K562 (cell line): ENCODE data around the gene MYL12A. TPM values are rescaled to one million over a fixed set of nuclear protein-coding genes. Genes with fewer than 3 reads are reported as not detected.

Experiments used
- GABPB1 ChIP-seq: sonication (generic); formaldehyde crosslinking; IDR thresholded peaks from 2 replicates; pipeline ENCODE4 v1.8.0; 2022; ENCODE audit warnings: mild to moderate bottlenecking, missing genetic modification reagents
- HCFC1 ChIP-seq: IDR thresholded peaks from 2 replicates; pipeline ENCODE4 v1.6.1; 2012; ENCODE audit warnings: low read depth, low read length, improper control_type of control experiment
- HIVEP1 ChIP-seq: fragments of 250-450 bp; sonication (Bioruptor Pico); IDR thresholded peaks from 2 replicates; pipeline ENCODE4 v1.4.0; 2020; ENCODE audit warnings: mild to moderate bottlenecking
- MXI1 ChIP-seq: IDR thresholded peaks from 2 replicates; pipeline ENCODE4 v1.6.1; 2011; ENCODE audit warnings: low read depth, mild to moderate bottlenecking, improper control_type of control experiment, low read length
- PHF20 ChIP-seq: fragments of 450-650 bp; IDR thresholded peaks from 2 replicates; pipeline ENCODE4 v1.6.1; 2018; ENCODE audit not compliant: partially characterized antibody
- POLR2AphosphoS2 ChIP-seq: IDR thresholded peaks from 2 replicates; pipeline ENCODE4 v1.6.1; 2012; ENCODE audit warnings: low read length, improper control_type of control experiment
- SIX5 ChIP-seq, 2 experiments: IDR thresholded peaks; 2 replicates each; pipeline ENCODE4 v1.6.1; 2011; ENCODE audit warnings: low read length in 2 of 2, borderline replicate concordance in 1 of 2, low read depth in 1 of 2, mild to moderate bottlenecking in 1 of 2, moderate library complexity in 1 of 2; ENCODE audit not compliant: insufficient read depth in 1 of 2
- SOX6 ChIP-seq: fragments of 450-650 bp; IDR thresholded peaks from 2 replicates; pipeline ENCODE4 v1.6.1; 2014; ENCODE audit warnings: mild to moderate bottlenecking
- TAF1 ChIP-seq: IDR thresholded peaks from 2 replicates; pipeline ENCODE4 v1.6.1; 2011; ENCODE audit warnings: mild to moderate bottlenecking, low read length, moderate library complexity; ENCODE audit not compliant: insufficient read depth, control insufficient read depth, severe bottlenecking; ENCODE audit errors: extremely low read depth
- TEAD1 ChIP-seq, 2 experiments: fragments of 450-650 bp in 1 of 2; sonication (generic) in 1 of 2; formaldehyde crosslinking; IDR thresholded peaks; 2 replicates each; pipeline versions ENCODE4 v1.4.0 to v1.8.0; 2020 to 2022; ENCODE audit warnings: mild to moderate bottlenecking in 2 of 2, missing genetic modification reagents in 1 of 2
- TOE1 ChIP-seq, 2 experiments: fragments of 450-650 bp in 1 of 2; sonication (generic) in 1 of 2; formaldehyde crosslinking in 1 of 2; IDR thresholded peaks; 2 replicates each; pipeline versions ENCODE4 v1.7.1 to v1.8.0; 2016 to 2022; ENCODE audit warnings: borderline replicate concordance in 2 of 2, mild to moderate bottlenecking in 2 of 2, antibody characterized with exemption in 1 of 2, inconsistent platforms in 1 of 2, low read depth in 1 of 2, missing genetic modification reagents in 1 of 2, moderate library complexity in 1 of 2
- XRCC5 ChIP-seq: fragments of 200-400 bp; formaldehyde crosslinking; IDR thresholded peaks from 2 replicates; pipeline ENCODE4 v1.6.1; 2017; ENCODE audit warnings: low read depth, mild to moderate bottlenecking, low read length
- polyA plus RNA-seq, 8 experiments: library from polyadenylated mRNA; depleted of rRNA in 4 of 8; stranded (reverse) in 5 of 8; unstranded in 3 of 8; fragments of >200 nt; fragmentation: Nextera tagmentation in 2 of 8; fragmentation: Illumina TruSeq in 1 of 8; extraction: Ambion mirVana in 2 of 8; extraction: Trizol in 1 of 8; gene quantifications; 2 replicates each; pipeline versions ENCODE4 v1.2.1 to v1.2.3, GENCODE V29; 2011 to 2014; ENCODE audit warnings: inconsistent platforms in 1 of 8, missing spikeins in 1 of 8
- total RNA-seq, 7 experiments: library from RNA; depleted of rRNA in 6 of 7; stranded (reverse); fragments of >200 nt in 6 of 7; fragmentation: Illumina TruSeq in 2 of 7; extraction: Trizol in 2 of 7; gene quantifications; 2 replicates each; pipeline versions ENCODE4 v1.2.1 to v1.2.3, GENCODE V29; 2011 to 2021; ENCODE audit warnings: low replicate concordance in 1 of 7
- TF ChIP-seq, protein P1 (sequence below): sonication (generic); formaldehyde crosslinking; IDR thresholded peaks from 2 replicates; pipeline ENCODE4 v1.9.0; 2022; ENCODE audit warnings: mild to moderate bottlenecking, missing genetic modification reagents
- TF ChIP-seq, protein P2 (sequence below), 2 experiments: IDR thresholded peaks; 2 replicates each; pipeline ENCODE4 v1.6.1; 2012; ENCODE audit warnings: improper control_type of control experiment in 2 of 2, low read depth in 2 of 2, low read length in 2 of 2, borderline replicate concordance in 1 of 2
- TF ChIP-seq, protein P3 (sequence below), 2 experiments: fragments of 450-650 bp; IDR thresholded peaks; 2 replicates each; pipeline ENCODE4 v1.6.1; 2018; ENCODE audit warnings: mild to moderate bottlenecking in 2 of 2, low read depth in 1 of 2; ENCODE audit not compliant: partially characterized antibody in 2 of 2
- TF ChIP-seq, protein P4 (sequence below): sonication (generic); formaldehyde crosslinking; IDR thresholded peaks from 2 replicates; pipeline ENCODE4 v1.8.0; 2022; ENCODE audit warnings: mild to moderate bottlenecking, missing genetic modification reagents

The MYL12A gene
- total and polyA plus RNA-seq, 9 of the 15 experiments (the other 6 are each of a cell fraction or from before 2014, with no cell fraction given), result 308 to 1,031 (median 559) TPM

DNA sequence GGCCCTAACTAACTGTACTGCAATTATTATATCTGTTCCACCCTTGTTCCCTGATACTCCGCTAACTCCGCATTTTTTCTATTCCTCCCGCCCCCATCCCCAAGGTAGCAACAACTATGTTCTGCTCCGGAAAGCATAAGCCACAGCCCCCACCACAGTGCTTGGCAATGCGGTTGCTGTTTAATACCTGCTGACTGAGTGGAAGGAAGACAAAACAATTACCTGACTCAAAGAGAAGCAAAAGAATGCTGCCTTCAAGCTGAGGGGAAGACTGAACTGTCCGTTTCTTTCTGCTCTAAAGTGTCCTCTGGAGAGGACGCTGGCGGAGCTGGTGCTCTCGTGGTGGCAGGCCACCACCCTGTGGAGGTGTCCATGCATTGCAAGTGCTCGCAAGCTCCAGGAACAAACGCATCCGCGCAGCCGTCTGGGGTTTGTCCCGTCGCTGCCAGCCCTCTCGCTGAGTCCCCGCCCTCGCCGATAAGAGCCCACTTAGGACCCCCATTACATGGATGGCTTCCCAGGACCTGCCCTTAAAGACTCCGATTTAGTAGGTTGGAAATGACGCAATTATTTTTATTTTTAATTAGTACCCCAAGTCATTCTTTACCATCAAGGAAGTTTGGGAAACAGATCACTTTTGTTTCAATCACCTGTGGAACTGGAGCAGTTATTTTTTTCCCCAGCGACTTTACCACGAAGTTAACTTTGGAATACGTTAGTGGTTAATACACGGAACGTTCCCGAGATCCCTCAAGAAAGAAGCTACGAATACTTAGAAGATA is 1.6 kb upstream of the MYL12A start (continued):
- TF ChIP-seq POLR2AphosphoS2 (0 out of 2 replicates have a peak, but pooled peaks have one; percentile 73), XRCC5 (peak; percentile 85; the same call in 1 of the 2 replicates), GABPB1 (peak; percentile 59; the same call in 1 of the 2 replicates), MXI1 (0 out of 2 replicates have a peak, but pooled peaks have one; percentile 59), PHF20 (no peak), HIVEP1 (CRISPR knock-in tag) (0 out of 2 replicates have a peak, but pooled peaks have one; percentile 25), TOE1 (IDR thresholded peaks at IDR 0.05; ENCODE audit: borderline replicate concordance) (no peak), TOE1 (CRISPR knock-in tag; IDR thresholded peaks at IDR 0.05; ENCODE audit: borderline replicate concordance, low read depth) (no peak), SOX6 (peak; percentile 42), SIX5 (IDR thresholded peaks at IDR 0.05; ENCODE audit: borderline replicate concordance in 1 of 2, insufficient read depth in 1 of 2, low read depth in 1 of 2, low read length in 2 of 2) (no peak), HCFC1 (peak; percentile 62), TAF1 (peak; percentile 51), TEAD1 (CRISPR knock-in tag; IDR thresholded peaks at IDR 0.05) (peak in 1 of 2 experiments; percentile 75; a peak in 1 of 4 replicates)
- TF ChIP-seq, protein P1, sequence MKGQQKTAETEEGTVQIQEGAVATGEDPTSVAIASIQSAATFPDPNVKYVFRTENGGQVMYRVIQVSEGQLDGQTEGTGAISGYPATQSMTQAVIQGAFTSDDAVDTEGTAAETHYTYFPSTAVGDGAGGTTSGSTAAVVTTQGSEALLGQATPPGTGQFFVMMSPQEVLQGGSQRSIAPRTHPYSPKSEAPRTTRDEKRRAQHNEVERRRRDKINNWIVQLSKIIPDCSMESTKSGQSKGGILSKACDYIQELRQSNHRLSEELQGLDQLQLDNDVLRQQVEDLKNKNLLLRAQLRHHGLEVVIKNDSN, result no peak
- TF ChIP-seq, protein P2, sequence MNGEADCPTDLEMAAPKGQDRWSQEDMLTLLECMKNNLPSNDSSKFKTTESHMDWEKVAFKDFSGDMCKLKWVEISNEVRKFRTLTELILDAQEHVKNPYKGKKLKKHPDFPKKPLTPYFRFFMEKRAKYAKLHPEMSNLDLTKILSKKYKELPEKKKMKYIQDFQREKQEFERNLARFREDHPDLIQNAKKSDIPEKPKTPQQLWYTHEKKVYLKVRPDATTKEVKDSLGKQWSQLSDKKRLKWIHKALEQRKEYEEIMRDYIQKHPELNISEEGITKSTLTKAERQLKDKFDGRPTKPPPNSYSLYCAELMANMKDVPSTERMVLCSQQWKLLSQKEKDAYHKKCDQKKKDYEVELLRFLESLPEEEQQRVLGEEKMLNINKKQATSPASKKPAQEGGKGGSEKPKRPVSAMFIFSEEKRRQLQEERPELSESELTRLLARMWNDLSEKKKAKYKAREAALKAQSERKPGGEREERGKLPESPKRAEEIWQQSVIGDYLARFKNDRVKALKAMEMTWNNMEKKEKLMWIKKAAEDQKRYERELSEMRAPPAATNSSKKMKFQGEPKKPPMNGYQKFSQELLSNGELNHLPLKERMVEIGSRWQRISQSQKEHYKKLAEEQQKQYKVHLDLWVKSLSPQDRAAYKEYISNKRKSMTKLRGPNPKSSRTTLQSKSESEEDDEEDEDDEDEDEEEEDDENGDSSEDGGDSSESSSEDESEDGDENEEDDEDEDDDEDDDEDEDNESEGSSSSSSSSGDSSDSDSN (IDR thresholded peaks at IDR 0.05; ENCODE audit: borderline replicate concordance in 1 of 2, low read depth in 2 of 2, low read length in 2 of 2), result 0 out of 4 replicates have a peak, but pooled peaks of 1 of the 2 experiments have one; percentile 69
- TF ChIP-seq, protein P3, sequence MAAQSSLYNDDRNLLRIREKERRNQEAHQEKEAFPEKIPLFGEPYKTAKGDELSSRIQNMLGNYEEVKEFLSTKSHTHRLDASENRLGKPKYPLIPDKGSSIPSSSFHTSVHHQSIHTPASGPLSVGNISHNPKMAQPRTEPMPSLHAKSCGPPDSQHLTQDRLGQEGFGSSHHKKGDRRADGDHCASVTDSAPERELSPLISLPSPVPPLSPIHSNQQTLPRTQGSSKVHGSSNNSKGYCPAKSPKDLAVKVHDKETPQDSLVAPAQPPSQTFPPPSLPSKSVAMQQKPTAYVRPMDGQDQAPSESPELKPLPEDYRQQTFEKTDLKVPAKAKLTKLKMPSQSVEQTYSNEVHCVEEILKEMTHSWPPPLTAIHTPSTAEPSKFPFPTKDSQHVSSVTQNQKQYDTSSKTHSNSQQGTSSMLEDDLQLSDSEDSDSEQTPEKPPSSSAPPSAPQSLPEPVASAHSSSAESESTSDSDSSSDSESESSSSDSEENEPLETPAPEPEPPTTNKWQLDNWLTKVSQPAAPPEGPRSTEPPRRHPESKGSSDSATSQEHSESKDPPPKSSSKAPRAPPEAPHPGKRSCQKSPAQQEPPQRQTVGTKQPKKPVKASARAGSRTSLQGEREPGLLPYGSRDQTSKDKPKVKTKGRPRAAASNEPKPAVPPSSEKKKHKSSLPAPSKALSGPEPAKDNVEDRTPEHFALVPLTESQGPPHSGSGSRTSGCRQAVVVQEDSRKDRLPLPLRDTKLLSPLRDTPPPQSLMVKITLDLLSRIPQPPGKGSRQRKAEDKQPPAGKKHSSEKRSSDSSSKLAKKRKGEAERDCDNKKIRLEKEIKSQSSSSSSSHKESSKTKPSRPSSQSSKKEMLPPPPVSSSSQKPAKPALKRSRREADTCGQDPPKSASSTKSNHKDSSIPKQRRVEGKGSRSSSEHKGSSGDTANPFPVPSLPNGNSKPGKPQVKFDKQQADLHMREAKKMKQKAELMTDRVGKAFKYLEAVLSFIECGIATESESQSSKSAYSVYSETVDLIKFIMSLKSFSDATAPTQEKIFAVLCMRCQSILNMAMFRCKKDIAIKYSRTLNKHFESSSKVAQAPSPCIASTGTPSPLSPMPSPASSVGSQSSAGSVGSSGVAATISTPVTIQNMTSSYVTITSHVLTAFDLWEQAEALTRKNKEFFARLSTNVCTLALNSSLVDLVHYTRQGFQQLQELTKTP (IDR thresholded peaks at IDR 0.05; ENCODE audit: low read depth in 1 of 2, partially characterized antibody in 2 of 2), result no peak
- TF ChIP-seq, protein P4, sequence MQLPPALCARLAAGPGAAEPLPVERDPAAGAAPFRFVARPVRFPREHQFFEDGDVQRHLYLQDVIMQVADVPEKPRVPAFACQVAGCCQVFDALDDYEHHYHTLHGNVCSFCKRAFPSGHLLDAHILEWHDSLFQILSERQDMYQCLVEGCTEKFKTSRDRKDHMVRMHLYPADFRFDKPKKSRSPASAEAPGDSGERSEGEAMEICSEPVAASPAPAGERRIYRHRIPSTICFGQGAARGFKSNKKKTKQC (CRISPR knock-in tag), result peak; percentile 78; the same call in 1 of the 2 replicates
